Thoracic aorta (tissue), 2 donors: Measurements from ENCODE around the gene ZFAND3. TPM values are rescaled to one million over a fixed set of nuclear protein-coding genes. Genes with fewer than 3 reads are reported as not detected.

Source experiments
- ATAC-seq: fragments of 150-250 bp; one replicate; pipeline ENCODE4 v1.8.0; 2017; ENCODE audit warnings: low read depth; ENCODE audit not compliant: insufficient number of reproducible peaks, low FRiP score
- DNase-seq: peaks from one replicate; pipeline ENCODE4 v3.0.0-alpha.2; 2020; ENCODE audit warnings: low spot score
- H3K27ac ChIP-seq, 2 donors: fragments of 200-600 bp; sonication (generic); 1 replicate in 1 of 2; 2 replicates in 1 of 2; pipeline ENCODE4 v1.5.1; 2016; ENCODE audit warnings: mild to moderate bottlenecking in 2 of 2, moderate library complexity in 2 of 2
- H3K27me3 ChIP-seq: fragments of 200-600 bp; sonication (generic); replicated peaks from 2 replicates; pipeline ENCODE4 v1.6.0; 2016; ENCODE audit warnings: mild to moderate bottlenecking; ENCODE audit not compliant: insufficient read depth
- H3K36me3 ChIP-seq: fragments of 200-600 bp; sonication (generic); one replicate; pipeline ENCODE4 v1.5.1; 2016
- H3K4me1 ChIP-seq, 2 donors: fragments of 200-600 bp; sonication (generic); 1 replicate in 1 of 2; 2 replicates in 1 of 2; pipeline versions ENCODE4 v1.5.1 to v1.6.0; 2016; ENCODE audit warnings: low read depth in 2 of 2, mild to moderate bottlenecking in 1 of 2; ENCODE audit not compliant: control insufficient read depth in 1 of 2
- H3K4me3 ChIP-seq: fragments of 200-600 bp; sonication (generic); 2 replicates; pipeline ENCODE4 v1.5.1; 2016; ENCODE audit warnings: mild to moderate bottlenecking
- H3K9me3 ChIP-seq: fragments of 200-600 bp; sonication (generic); 2 replicates; pipeline ENCODE4 v1.5.1; 2016
- total RNA-seq, 2 donors: library from RNA; depleted of rRNA; stranded (reverse); fragments of >200 nt; gene quantifications; one replicate each; pipeline versions ENCODE4 v1.1.0 to v1.2.3, GENCODE V29; 2016
- TF ChIP-seq, protein P1 (sequence below): fragments of 200-600 bp; sonication (generic); IDR thresholded peaks from one replicate; pipeline ENCODE4 v1.5.1; 2019; ENCODE audit warnings: antibody characterized with exemption

Gene ZFAND3
- total RNA-seq, 2 donors from 2014 or later, result 45.4 to 56.2 TPM

DNA sequence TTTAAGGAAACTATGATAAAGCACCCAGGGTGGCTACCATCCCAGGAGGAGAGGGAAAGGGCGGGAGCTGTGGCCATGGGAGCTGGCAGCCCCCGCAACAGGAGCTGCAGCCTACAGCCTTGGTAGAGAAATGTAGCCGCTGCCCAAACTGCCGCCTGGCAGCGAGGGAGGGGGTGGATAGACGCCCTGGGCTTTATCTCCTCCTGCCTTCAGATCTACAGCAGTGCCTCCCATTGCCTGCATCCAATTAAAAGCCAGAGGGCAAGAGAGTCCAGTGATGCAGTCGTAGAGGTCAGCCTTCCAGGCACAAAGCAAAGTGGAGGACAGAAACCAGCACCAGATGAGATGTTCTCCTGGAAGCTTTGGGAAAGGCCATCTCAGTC lies 35.0 kb upstream of the ZFAND3 start:
- ATAC-seq (no peak), DNase-seq (no peak)
- Histone ChIP-seq H3K27me3 (no peaks in the 10 kb centered on the region), H3K4me1 (peaks cover 11 to 20% of the 10 kb centered on the region in 2 donors), H3K4me3 (peak overlapping the region; percentile 69), H3K36me3 (no peaks in the 10 kb centered on the region), H3K27ac (no peak overlapping the region), H3K9me3 (no peaks in the 10 kb centered on the region)
- TF ChIP-seq, protein P1, sequence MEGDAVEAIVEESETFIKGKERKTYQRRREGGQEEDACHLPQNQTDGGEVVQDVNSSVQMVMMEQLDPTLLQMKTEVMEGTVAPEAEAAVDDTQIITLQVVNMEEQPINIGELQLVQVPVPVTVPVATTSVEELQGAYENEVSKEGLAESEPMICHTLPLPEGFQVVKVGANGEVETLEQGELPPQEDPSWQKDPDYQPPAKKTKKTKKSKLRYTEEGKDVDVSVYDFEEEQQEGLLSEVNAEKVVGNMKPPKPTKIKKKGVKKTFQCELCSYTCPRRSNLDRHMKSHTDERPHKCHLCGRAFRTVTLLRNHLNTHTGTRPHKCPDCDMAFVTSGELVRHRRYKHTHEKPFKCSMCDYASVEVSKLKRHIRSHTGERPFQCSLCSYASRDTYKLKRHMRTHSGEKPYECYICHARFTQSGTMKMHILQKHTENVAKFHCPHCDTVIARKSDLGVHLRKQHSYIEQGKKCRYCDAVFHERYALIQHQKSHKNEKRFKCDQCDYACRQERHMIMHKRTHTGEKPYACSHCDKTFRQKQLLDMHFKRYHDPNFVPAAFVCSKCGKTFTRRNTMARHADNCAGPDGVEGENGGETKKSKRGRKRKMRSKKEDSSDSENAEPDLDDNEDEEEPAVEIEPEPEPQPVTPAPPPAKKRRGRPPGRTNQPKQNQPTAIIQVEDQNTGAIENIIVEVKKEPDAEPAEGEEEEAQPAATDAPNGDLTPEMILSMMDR, result no peak

DNA sequence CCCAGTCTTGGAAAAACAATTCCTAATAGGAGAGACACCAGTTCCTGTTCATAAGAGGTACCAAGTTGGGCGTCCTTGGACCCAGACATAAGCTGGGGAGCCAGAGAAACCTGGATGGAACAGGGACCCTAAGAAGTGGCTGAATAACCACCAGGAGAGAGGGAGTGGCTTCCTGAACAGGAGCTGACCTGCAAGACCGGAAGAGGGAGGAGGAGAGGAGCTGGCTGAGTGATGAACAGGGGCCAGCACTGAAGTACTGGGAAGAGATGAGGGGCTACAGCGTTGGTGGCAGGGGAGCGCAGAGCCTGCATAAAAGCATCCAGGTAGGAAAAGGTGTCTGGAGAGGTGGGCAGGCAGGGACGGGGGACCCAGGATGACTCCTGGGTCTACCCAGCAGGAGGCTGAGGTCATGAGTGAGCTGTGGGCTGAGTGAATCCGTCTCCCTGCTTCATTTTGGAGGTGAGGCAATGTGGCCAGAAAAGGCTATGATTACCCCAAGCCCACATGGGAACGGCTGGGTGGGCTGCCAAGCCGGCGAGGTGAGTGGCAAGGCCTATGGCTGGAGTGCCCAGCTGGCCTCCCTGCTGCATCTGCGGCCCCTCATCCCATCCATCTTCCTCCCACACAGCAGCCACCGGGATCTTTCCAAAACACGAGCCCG lies 34.4 kb upstream of the ZFAND3 start:
- Histone ChIP-seq H3K27ac (no peak overlapping the region), H3K36me3 (no peaks in the 10 kb centered on the region), H3K4me1 (peaks cover 11 to 20% of the 10 kb centered on the region in 2 donors), H3K27me3 (no peaks in the 10 kb centered on the region), H3K4me3 (no peak overlapping the region), H3K9me3 (no peaks in the 10 kb centered on the region)
- ATAC-seq (no peak), DNase-seq (no peak)
- TF ChIP-seq, protein P1, result no peak

DNA sequence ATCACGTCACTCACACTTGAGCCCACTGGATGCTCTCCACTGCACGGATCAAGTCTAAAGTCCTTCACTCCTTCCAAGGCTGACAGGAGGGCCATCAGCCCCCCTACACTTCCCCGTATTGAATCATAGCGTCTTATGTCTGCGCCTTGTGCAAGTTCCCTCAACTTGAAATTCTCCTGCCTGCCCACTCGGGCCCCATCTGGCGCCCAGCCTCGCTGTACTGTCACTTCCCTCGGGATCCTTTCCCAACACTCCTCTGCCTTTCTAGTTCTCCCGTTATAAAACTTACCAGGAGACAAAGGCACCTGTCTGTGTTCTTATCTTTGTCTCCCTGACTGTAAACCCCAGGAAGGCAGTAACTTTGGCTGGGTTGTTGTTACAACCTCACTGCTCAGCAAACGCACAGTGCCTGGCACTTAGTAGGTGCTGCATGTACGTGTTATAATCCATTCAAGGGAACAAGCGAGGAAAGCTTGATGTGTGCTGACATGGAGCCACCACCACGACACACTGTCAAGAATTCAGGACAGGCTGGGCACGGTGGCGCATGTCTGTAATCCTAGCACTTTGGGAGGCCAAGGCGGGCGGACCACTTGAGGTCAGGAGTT lies 33.8 kb upstream of the ZFAND3 start:
- Histone ChIP-seq H3K27me3 (no peaks in the 10 kb centered on the region), H3K27ac (no peak overlapping the region), H3K36me3 (no peaks in the 10 kb centered on the region), H3K4me1 (peaks cover 11 to 23% of the 10 kb centered on the region in 2 donors), H3K9me3 (no peaks in the 10 kb centered on the region), H3K4me3 (no peak overlapping the region)
- TF ChIP-seq, protein P1, result no peak
- no peak for DNase-seq
- no peak for ATAC-seq

DNA sequence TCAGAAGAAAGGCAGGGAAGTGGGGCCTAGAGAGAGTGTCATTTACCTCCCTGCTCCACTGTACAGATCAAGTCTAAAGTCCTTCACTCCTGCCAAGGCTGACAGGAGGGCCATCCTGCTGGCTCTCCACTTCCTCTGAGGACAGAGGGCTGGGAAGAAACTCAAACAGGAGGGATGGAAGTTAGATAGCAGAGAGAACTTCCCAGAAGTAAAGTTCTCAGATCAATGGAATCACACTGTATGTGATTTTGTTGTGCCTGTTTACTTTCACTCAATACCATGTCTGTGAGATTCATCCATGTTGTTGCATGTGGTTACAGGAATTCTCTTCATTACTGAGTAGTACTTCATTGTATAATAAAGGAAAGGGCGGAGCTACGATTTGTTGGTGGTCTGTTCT lies 32.3 kb upstream of the ZFAND3 start:
- no peak overlapping the region for H3K27ac ChIP-seq
- H3K4me1 ChIP-seq, result peaks cover 11 to 31% of the 10 kb centered on the region in 2 donors
- no peak for DNase-seq
- no peak overlapping the region for H3K4me3 ChIP-seq
- no peaks in the 10 kb centered on the region for H3K36me3 ChIP-seq
- H3K9me3 ChIP-seq, result no peaks in the 10 kb centered on the region
- TF ChIP-seq, protein P1, result no peak
- H3K27me3 ChIP-seq, result no peaks in the 10 kb centered on the region
- ATAC-seq, result no peak

DNA sequence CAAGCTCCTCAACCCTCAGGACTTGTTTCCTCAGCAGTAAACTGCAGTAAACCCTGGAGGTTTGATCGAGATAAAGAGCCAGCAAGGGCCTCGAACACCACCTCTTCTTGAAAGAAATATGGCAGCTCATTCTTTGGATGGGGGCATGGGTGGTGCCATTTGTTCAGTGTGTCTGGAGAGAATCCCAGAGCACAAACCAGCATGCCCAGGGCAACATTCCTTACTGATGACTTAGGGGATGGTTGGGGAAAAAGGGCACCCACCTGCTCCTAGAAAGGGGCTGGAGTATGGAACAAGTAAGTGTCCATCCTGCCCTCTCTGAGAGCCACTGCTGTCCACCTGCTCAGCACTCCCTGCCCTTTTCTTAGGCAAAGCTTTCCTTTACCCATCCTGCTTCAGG lies 31.3 kb upstream of the ZFAND3 start:
- no peaks in the 10 kb centered on the region for H3K27me3 ChIP-seq
- no peaks in the 10 kb centered on the region for H3K36me3 ChIP-seq
- H3K4me1 ChIP-seq, result peaks cover 7 to 26% of the 10 kb centered on the region in 2 donors
- TF ChIP-seq, protein P1, result no peak
- ATAC-seq (no peak), DNase-seq (no peak)
- H3K4me3 ChIP-seq, result no peak overlapping the region
- H3K9me3 ChIP-seq, result no peaks in the 10 kb centered on the region
- H3K27ac ChIP-seq, result no peak overlapping the region
